COLO829 (cell line): ENCODE results near the gene CD7.
"Not testable (repeated sequence)": the region's sequence is repeated elsewhere in the genome, so short reads cannot be mapped to it uniquely, and the experiment has no call there.

Experiments used
- DNase-seq: peaks from one replicate; pipeline ENCODE4 v3.0.0; 2012; ENCODE audit warnings: low spot score

The CD7 gene

DNA sequence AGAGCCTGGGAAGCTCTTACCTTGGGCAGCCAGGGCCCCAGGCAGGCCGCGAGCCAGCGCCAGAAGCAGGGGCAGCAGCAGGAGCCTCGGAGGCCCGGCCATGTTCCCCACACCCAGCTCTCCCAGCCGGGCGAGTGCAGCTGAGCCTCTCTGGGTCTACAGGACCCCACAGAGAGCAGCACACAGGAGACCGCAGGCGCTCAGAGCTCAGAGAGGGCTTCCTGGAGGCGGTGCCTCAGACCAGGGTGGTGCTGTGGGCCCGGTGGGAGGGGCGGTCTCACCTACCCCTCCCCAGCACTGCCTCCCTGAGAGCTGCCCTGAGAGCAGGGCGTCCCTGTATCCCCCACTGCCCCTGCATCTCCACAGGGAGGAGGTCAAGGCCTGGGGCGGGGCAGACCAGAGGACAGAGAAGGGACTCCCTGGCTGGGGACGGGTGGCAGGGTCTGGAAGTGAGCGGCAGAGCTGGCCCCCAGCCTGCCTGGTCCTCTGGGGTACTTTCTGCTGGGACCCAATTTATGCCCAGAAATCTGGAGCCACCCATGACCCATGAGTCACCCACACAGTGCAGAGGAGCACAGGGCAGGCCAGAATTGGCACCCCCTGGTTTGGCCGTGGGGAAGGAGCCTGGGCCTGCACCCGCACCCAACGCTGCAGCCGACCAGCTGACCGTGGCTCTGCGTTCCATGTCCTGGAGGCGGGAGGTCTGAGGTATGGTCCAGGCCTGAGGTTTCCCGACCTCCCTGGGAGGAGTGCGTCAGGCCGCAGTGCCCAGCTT is at the start of gene CD7:
CD7 (minus strand) TSS at position 215 of the 775 bp plus-strand sequence; CDS start at position 102, 113 bp downstream.
- no peak for DNase-seq

DNA sequence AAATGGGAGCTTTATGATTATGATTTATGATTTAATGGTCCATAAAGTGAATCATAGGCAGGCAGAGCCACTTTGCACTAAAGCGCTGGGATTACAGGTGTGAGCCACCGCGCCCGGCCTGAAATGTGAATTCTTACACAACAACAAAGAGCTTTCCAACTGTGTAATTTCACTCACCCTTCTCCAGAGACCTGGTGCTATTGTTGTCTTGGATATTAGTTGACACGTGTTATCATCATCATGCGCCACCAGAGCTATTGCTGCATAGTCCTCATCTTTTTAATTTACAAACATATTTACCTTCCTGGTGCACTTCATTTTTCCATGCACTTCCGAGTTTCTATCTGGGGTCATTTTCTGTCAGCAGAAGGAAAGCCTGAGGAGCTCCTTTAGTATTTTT is 49.3 kb upstream of the CD7 start:
- no peak for DNase-seq

DNA sequence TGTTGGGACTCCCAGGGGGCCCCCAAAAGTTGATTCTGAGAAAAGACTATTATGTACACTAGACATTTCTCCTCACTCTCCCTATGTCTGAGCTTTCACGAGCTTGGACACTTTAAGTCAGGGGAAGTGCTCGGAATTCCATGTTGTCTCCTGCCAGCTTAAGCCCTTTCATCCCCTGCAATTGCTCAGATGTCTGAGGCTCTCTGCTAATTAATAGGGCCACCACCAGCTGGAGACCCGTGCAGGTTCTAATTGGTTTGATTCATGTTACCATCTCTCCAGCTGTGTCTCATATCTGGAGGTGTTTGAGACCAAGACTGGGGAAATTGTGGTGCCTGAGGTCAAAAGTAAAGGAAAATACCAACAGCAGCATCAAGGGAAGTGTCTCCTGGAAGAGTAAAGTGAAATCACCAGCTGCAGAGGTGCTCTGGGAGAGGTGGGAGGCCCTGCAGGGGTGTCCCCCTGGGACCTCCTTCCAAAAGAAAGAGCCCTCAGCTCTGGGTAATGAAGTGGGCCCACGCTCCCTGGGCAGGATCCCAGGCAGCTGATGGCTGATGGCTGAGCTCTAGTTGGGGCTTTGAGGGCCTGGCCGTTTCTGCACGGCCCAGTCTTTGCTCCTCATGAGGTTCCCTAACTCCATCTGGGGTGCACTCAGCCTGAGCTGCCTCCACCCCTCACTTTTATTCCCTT is 48.3 kb upstream of the CD7 start:
- no peak for DNase-seq

DNA sequence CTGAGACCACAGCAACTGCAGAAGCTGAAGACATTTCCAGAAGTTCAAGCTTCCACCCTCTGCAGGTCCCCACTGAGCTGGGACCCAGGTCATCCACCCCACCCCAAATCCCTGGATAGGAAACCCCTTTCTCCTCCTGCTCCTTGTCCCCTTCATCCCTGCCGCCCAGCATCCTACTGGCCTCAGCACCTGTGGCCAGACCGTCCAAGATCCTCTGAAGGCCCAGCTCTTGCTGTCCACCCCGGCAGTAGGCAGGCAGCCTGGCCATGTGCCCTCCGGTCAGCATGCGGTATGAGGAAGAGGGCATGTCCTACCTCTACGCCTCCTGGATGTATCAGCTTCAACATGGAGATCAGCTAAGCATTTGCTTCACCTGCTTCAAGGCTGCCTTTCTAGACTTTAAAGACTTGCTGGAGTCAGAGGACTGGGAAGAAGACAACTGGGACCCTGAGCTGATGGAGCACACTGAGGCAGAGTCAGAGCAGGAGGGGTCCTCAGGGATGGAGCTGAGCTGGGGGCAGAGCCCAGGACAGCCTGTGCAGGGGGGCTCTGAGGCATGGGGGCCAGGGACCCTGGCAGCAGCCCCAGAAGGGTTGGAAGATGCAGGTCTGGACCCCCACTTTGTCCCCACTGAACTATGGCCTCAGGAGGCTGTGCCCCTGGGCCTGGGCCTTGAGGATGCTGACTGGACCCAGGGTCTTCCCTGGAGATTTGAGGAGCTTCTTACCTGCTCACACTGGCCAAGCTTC is 44.7 kb upstream of the CD7 start:
- no peak for DNase-seq

DNA sequence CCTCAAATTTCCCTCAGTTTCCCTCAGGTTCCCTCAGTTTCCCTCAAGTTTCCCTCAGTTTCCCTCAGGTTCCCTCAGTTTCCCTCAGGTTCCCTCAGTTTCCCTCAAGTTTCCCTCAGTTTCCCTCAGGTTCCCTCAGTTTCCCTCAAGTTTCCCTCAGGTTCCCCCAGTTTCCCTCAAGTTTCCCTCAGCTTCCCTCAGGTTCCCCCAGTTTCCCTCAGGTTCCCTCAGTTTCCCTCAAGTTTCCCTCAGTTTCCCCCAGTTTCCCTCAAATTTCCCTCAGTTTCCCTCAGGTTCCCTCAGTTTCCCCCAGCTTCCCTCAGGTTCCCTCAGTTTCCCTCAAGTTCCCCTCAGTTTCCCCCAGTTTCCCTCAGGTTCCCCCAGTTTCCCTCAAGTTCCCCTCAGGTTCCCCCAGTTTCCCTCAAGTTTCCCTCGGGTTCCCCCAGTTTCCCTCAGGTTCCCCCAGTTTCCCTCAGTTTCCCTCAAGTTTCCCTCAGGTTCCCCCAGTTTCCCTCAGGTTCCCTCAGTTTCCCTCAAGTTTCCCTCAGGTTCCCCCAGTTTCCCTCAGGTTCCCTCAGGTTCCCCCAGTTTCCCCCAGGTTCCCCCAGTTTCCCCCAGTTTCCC is 42.2 kb upstream of the CD7 start:
- DNase-seq, result not testable (repeated sequence)

DNA sequence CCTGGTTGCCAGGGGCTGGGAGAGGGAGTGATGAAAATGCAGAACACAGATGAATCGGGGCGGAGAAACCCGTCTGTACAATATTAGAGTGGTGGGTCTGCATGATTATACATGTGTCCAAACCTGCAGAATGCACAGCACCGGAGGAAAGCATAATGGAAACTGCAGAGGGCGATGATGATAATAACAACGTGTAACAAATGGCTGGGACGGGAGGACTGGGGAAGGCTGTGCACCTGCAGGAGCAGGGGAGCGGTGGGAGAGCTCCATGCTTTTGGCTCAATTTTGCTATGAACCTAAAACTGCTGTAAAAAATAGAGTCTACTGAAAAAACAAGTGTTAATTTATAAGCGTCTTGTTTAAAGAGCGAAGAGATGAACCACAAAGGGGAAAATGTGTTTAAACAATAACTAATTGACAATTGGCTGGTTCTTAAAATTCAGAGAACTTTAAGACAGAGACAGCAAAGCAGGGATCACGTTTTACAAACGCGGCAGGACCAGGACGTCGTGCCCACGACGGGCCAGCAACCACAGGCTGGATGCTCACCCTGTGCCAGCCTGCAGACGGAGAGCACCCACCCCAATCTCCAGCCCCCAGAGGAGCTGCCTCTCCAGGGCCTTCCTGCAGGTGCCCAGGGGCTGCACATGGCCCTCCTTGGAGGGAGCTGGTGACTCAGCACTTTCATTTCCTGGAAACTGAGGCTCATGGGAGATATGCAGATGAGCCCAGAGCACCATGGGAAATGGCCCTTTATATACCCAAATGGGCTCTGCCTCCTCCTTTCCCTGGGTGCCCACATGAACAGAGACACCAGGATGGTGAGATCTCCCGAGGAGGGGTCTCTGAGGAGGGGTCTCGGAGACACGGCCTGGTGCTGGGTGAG is 41.3 kb upstream of the CD7 start, which contains the start of gene TEX19:
TEX19 (plus strand) TSS at position 783 of the 886 bp plus-strand sequence. CDS start 2,904 bp downstream, outside the sequence.
- DNase-seq, result no peak

DNA sequence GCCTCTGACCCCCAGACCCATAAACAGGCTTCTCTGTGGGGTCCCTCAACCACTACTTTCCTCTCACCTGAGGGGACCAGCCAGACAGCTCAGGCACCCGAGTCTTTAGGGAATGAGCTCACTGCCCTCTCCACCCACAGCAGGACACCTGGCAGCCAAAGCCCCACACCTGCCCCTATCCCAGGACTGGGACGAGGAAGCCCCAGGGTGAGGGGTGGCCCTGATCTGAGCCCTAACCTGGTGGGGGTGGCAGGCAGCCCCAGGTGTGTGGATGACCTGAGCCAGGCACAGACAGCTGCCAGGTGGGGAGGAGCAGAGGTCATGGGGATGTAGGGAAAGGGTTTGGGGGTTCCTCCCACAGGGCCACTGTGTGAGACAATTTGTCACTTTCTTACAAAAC is 40.0 kb upstream of the CD7 start:
- DNase-seq, result no peak

DNA sequence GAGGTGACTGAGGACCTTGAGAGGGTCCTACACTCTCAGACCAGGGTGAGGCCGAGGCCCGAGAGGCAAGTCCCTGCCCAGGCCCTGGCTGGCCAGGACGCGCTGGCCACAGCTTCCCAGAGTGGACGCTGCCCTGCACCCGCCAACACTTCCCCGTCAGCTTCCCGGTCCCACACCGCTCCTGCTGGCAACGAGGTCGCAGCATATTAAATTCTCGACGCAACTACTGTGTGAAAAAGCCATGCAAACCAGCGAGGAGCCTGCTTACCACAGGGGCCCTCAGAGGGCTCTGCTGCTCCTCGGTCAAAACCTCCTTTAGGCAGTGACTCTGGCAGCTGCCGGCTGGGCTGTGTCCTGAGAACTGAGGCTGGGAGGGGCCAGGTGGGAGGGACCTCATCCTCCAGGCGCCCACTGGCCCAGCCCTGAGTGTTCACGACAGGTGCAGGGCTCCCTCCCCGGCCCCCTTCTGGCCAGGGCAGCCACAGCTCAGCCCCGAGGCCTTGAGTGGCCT is 39.5 kb upstream of the CD7 start:
- no peak for DNase-seq

DNA sequence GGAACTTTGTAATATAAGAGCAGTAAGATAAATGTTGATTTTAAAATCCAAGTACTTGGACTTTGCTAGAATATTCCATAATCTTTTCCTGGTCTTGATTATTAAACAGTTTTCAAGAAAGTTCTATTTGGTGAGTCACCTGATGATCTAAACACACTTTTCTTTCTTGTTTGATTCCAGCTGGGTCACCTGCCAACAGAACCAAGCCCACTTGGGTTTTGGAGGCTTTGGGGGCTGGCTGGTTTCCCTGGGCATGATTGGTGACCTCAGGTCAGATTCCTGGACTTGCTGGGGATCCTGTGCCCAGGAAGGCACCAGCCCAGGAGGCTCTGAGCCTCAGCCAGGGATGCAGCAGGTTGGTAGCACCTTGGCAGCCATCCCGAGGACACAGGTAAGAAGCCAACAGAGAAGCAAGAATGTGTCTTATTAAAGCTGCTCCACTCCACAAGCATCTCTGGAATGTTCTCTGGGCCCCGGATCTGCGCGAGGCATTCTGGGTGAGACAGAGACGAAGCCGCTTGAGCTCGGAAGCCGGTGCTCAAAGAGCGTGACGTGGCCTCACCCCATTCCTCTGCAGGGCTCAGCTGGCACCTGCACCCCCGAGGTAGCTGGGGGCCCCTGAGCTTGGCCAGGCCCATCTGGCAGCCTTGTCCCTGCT is 38.5 kb upstream of the CD7 start:
- DNase-seq, result no peak

DNA sequence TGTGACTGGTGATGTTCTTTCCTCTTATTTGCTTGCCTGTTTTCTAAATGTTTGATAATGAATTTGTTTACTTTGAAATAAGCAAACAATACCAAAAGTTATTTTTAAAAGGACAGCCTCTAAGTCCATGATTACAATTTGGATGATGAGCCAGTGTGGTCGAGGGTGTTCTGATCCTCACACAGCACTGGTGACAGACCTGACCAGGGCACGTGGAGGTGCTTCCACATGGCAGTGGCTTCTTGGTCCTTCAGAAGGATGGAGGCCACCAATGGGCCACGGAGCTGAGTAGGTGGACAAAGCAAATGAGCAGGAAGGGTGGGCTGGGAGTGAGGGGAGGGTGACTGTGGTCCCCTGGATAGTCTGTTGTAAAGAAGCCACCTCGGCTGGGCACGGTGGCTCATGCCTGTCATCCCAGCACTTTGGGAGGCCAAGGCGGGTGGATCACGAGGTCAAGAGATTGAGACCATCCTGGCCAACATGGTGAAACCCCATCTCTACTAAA is 37.4 kb upstream of the CD7 start:
- no peak for DNase-seq

DNA sequence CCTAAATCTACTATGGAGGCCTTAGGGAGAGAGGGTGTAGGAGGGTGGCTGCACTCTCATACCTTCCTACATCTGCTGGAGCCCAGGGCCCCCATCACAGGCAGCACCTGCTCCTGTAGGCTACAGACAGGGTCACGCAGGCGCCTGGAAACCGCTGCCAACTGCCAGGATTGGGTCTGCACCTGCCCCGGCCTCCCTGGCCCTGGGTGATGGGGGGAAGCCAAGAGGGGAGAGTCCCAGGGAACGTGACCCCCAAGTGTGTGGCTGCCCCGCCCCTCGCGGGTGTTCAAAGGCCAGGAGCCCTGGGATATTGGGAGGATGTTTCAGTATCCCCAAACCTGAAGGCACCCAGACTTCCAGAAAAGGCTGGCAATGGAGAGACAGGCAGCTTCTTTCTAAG is 36.1 kb upstream of the CD7 start:
- no peak for DNase-seq

DNA sequence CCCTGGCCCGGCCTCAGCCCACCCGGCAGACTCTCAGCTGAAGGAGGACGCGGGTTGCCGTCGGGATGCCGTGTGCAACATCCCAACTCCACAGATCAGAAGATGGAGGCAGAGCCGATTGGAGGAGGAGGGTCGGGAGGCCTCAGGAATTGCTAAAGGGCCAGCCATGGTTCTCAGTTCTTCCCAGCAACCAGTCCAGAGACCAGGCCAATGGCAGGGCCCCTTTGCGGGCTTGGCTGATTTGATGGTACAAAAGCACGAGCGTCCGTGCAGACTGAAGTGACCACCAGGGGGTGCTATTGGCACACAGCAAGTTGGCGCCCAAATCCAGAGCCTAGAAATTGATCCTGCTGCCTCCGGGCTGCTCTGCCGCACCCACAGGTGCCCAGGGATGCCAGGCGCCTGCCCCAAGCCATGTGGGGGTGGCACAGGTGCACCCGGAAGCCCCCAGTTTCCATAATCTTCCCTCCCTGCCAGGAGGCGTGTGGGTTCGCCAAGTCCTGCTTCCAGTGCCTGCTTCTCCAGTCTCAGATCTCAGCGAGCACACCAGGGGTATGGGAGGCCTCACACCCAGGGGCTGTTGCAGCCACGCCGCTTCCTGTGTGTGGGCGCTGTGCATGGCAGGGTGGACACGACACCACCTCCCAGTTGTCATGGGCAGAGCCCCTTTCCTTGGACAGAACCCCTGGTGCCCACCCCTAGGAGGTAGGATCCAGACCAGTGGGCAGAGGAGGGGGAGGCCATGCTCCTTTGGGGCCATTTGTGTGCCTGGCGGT is 34.5 kb upstream of the CD7 start:
- peak; percentile 67 for DNase-seq

DNA sequence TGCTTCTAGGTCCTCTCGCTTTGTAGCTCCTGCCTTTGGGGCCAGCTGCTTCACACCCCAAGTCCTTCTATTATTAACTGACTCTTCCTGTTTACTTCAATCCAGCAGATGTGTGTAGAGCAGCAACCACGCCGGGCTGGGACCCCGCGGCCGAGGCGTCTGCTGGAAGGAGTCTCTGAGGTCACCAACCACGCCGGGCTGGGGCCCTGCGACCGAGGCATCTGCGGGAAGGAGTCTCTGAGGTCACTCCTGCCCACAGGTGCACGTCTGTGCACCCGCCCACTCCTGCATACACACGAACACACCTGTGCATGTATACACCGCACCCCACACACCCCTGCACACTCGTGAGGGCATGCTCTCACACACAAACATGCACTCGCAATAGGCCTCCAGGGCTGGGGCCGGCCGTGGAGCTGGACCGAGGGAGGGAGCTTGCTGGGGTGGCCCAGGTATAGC is 33.9 kb upstream of the CD7 start:
- DNase-seq, result no peak

DNA sequence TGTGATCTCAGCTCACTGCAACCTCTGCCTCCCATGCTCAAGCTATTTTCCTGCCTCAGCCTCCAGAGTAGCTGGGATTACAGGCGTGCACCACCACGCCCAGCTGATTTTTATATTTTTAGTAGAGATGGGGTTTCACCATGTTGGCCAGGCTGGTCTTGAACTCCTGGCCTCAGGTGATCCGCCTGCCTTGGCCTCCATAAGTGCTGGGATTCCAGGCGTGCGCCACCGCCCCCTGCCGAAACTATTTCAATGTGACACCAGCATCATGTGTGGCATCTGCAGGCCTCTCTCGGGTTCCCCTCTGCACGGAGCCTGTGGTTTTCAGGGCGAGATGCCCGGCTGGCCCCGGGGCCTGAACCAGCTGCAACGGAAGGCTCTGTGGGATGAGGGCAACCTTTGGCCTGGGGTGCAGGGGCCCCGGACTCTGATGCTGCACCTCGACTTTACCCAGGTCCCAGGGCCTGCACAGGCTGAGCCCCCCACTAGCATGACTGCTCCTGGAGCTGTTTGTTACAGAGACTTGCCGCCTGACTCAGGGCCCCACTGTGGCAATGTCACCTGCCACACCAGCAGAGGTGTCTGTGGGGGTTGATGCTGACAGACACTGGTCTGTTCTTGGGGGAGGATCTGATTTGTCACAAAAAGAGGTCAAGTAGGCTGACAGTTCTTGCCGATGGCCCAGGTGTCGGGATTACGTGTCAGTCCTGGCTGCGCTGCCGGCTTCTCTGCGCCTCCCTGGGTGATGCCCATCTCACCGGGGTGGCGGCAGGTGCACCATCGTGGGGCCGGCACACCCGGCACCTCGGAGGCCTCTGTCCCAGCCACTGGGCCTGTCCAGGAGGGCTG is 33.0 kb upstream of the CD7 start:
- DNase-seq, result no peak

DNA sequence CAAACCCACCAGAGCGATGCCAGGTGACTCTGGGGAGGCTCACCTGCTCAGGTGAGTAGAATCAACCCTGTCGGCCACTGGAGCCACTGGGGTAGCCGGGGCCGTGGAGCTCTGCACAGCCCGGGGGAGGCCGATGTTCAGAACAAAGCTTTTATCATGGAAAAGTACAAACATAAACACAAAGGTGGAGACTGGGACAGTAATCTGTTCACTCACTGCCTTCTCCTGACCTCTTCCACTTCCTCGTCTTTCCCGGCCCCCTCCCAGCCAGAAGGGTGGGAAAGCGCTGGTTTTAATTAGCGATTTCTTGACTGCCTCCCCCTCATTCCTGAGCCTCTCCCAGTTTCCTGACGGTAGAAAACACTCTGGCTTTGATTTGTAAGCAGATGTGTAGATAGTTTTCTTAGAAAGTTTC is 31.9 kb upstream of the CD7 start:
- DNase-seq, result no peak

DNA sequence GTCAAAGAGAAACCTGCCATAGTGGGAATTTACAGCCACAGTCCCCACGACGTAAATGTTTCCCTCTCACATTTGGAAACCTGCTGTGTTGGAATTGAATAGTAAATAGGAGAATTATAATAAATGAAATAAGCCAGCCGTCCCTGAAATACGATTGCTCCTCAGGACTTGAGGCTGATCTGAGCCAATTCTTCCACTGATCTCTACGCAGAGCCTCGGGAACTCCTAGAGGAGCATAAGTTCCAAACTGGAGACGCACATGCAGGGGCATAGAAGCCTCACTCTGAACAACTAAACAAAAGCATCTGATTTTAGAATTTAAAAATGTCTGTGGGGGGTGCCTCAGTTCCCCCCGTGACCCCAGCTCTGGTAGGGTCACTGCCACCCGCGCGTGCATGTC is 31.5 kb upstream of the CD7 start:
- DNase-seq, result no peak

DNA sequence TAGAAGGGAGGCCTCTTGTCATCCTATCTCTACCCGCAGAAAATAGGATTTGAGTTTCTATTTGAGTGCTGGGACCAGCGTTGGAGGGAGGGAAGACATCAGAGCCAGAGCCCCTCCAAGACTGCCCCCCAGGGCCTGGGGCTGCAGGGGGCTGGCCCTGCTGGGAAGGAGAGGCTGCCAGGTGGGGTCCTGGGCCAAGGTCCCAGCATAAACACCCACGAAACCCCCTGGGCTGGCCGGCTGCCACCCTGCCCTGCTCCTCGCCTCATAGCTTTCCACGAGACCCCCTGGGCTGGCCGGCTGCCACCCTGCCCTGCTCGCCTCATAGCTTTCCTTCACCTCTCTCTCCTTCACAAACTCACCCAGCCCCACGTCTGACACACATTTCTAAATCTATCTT is 31.0 kb upstream of the CD7 start:
- DNase-seq, result no peak

DNA sequence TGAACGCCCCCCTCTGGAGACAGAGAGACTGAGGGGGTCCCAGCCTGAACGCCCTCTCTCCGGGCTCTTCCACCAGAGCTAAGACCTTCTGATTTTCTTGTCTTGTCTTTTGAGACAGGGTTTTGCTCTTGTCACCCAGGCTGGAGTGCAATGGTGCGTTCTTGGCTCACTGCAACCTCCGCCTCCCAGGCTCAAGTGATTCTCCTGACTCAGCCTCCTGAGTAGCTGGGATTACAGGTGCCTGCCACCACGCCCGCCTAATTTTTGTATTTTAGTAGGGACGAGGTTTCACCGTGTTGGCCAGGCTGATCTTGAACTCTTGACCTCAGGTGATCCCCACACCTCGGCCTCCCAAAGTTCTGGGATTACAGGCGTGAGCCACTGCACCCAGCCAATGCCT is 30.6 kb upstream of the CD7 start:
- DNase-seq, result not testable (repeated sequence)
